ENCODE results near the gene IDUA. TPM values are rescaled to one million over a fixed set of nuclear protein-coding genes. Genes with fewer than 3 reads are reported as not detected.

Gene IDUA
- total and polyA plus RNA-seq, 10 of the 15 experiments (the other 5 are each of a cell fraction or from before 2014, with no cell fraction given): 0.05 to 7.6 (median 1.4) TPM; not detected in 1

- in situ Hi-C loops (cut with MboI): loop anchor here (5.0 kb wide), 1 partner anchor 347 kb away; no protein-coding TSS in a partner anchor
- no peaks in the 10 kb centered on the region for H4K20me1 ChIP-seq (ENCODE audit: control insufficient read depth, insufficient read depth)
- POLR2A ChIA-PET: no interaction called here
- RAD21 ChIA-PET (ENCODE audit: unreplicated experiment): no interaction called here
- peaks cover 0 to 2% of the 10 kb centered on the region in 2 experiments; a peak in 3 of 4 replicates for H3K27me3 ChIP-seq (replicated peaks in 1 of 2; ENCODE audit: control insufficient read depth in 2 of 2, insufficient read depth in 2 of 2, low read length in 1 of 2)
- CTCF ChIA-PET: interaction anchor here (0.9 kb wide), 1 partner anchor 113 kb away, joined by 4 read pairs; no protein-coding TSS in a partner anchor
- FAIRE-seq (no peak), ATAC-seq (no peak), DNase-seq (ENCODE audit: low read depth, low spot score) (no peak)
- no peak overlapping the region for H3K4me3 ChIP-seq
- SMC1A ChIA-PET (ENCODE audit: uncharacterized antibody, unreplicated experiment): no interaction called here
- WGBS (ENCODE audit: insufficient coverage, insufficient replicate concordance, low lambda C conversion rate, missing lambda C conversion rate): 35% methylated on average over 24 of the region's 25 CpGs
- no peak overlapping the region for H3K27ac ChIP-seq (ENCODE audit: control insufficient read depth, insufficient read depth)
- no TSS peak for BruUV-seq (replicated peaks)
- H3K9me3 ChIP-seq (replicated peaks; ENCODE audit: control insufficient read depth, insufficient read depth, low read length): no peaks in the 10 kb centered on the region; the same call in 2 of the 3 replicates
- TF ChIP-seq ZBTB4 (CRISPR knock-in tag; IDR thresholded peaks at IDR 0.05) (no peak), IKZF1 (conservative IDR thresholded peaks at IDR 0.05) (no peak), KLF5 (IDR thresholded peaks at IDR 0.05; ENCODE audit: partially characterized antibody) (no peak), SIX5 (IDR thresholded peaks at IDR 0.05; ENCODE audit: low read depth, low read length, severe bottlenecking) (no peak), IRF5 (IDR thresholded peaks at IDR 0.05; ENCODE audit: borderline replicate concordance) (no peak), SREBF2 (IDR thresholded peaks at IDR 0.05; ENCODE audit: low read length) (no peak)
- no peak overlapping the region for H3K4me2 ChIP-seq (ENCODE audit: control insufficient read depth, insufficient read depth)
- no peak overlapping the region for H2AFZ ChIP-seq (ENCODE audit: control insufficient read depth, low read depth, low read length)
- H3K79me2 ChIP-seq (ENCODE audit: control insufficient read depth, insufficient read depth, low read length): no peaks in the 10 kb centered on the region
- intact Hi-C loops (cut with micrococcal nuclease; ENCODE audit: unreplicated experiment): no loop called here
- peaks cover 4% of the 10 kb centered on the region; the same call in 1 of the 2 replicates for H3K4me1 ChIP-seq (ENCODE audit: control insufficient read depth, insufficient read depth, low read length)
- no peaks in the 10 kb centered on the region for H3K36me3 ChIP-seq (ENCODE audit: control insufficient read depth in 2 of 2, insufficient read depth in 2 of 2, low read length in 1 of 2)
- no peak overlapping the region for H3K9ac ChIP-seq (ENCODE audit: control insufficient read depth, insufficient read depth, low read length)
Measured at GRCh38 chr4:1004557-1005485, 18.0 kb downstream of the IDUA start.

Data from GM12878 (cell line).